Measurements from ENCODE around the gene CCR1. TPM values are rescaled to one million over a fixed set of nuclear protein-coding genes. Genes with fewer than 3 reads are reported as not detected.

Gene CCR1
- total RNA-seq, 3 donors from 2014 or later = 1.8 to 10.0 (median 8.7) TPM

DNA sequence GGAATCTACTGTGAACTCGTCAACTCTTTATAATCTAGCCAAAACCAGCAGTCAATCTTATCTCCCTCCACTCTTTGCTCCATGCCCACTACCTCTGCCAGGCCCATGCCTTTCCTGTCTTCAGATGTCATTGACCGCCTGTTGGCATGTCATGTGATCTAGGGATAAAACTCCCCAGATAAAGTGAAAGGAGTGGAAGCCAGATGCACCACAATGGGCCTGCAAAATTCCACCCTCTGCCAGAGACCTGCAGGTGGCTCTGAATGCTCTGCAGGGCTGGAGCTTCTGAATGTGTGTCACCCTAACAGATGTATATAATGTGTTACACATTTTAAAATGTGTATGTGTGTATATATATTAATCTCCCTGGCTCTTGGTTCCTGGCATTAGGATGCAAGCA is 31.8 kb upstream of the CCR1 start:
- intact Hi-C loops (cut with DNase I, micrococcal nuclease) = no loop called here
- H3K9me3 ChIP-seq = no peaks in the 10 kb centered on the region
- TF ChIP-seq, protein P1, sequence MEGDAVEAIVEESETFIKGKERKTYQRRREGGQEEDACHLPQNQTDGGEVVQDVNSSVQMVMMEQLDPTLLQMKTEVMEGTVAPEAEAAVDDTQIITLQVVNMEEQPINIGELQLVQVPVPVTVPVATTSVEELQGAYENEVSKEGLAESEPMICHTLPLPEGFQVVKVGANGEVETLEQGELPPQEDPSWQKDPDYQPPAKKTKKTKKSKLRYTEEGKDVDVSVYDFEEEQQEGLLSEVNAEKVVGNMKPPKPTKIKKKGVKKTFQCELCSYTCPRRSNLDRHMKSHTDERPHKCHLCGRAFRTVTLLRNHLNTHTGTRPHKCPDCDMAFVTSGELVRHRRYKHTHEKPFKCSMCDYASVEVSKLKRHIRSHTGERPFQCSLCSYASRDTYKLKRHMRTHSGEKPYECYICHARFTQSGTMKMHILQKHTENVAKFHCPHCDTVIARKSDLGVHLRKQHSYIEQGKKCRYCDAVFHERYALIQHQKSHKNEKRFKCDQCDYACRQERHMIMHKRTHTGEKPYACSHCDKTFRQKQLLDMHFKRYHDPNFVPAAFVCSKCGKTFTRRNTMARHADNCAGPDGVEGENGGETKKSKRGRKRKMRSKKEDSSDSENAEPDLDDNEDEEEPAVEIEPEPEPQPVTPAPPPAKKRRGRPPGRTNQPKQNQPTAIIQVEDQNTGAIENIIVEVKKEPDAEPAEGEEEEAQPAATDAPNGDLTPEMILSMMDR (IDR thresholded peaks at IDR 0.05) = no peak
- H3K4me3 ChIP-seq = no peak overlapping the region
- no peak for ATAC-seq
- H3K36me3 ChIP-seq (ENCODE audit: low read depth) = no peaks in the 10 kb centered on the region
- no peaks in the 10 kb centered on the region for H3K4me1 ChIP-seq (ENCODE audit: low read depth)
- no peak for DNase-seq

DNA sequence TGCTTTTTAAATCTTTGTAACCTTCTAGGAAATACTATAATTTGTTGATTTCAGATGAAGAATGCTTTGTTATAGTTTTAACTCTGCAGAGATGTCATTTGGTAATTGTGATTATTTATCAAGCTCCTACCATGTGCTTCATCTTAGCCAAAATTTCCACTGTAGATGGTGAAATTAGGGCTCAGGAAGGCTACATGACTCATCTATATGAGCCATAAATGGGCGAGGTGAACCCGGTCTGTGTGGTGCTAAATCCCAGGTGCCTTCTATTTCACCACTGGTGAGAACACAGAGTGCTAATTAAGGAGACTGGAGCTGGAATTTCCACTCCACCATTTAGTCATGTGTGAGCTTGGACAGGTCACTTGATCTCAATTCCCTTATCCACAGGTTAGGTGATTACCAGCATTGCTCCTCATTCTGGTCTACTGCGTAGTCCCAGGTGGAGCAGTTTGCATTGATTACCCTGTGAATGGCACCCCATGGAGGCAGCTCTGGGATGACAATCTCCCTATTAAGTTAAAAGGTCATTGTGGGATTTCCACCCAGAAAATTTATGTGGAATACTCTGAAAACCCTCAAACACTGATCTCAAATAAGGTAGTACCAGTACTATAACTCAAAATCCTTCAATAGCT is 31.3 kb upstream of the CCR1 start:
- intact Hi-C loops (cut with DNase I, micrococcal nuclease) = no loop called here
- ATAC-seq (no peak), DNase-seq (no peak)
- no peaks in the 10 kb centered on the region for H3K36me3 ChIP-seq (ENCODE audit: low read depth)
- TF ChIP-seq, protein P1 (IDR thresholded peaks at IDR 0.05) = no peak
- H3K4me3 ChIP-seq = no peak overlapping the region
- H3K9me3 ChIP-seq = no peaks in the 10 kb centered on the region
- H3K4me1 ChIP-seq (ENCODE audit: low read depth) = no peaks in the 10 kb centered on the region

DNA sequence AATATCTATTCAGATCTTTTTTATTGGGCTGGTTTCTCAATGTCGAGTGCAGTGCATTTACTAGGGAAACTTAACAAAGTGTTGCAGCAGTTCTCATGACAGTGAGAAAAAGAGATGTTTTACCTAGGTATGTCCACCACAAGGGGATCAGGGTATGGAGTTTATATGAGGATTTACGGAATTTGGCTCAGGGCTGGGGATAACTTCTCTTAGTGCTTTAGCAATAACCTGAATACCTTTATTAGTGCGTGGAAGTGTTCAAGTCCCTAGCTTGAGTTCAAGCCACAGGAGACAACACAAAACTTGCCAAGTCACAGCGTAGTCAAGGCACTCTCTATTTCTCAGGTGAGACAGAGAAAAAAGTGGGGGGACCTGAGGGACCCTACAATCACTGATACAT is 30.3 kb upstream of the CCR1 start:
- intact Hi-C loops (cut with DNase I, micrococcal nuclease) = no loop called here
- ATAC-seq = no peak
- H3K4me3 ChIP-seq = no peak overlapping the region
- H3K9me3 ChIP-seq = no peaks in the 10 kb centered on the region
- H3K36me3 ChIP-seq (ENCODE audit: low read depth) = no peaks in the 10 kb centered on the region
- TF ChIP-seq, protein P1 (IDR thresholded peaks at IDR 0.05) = no peak
- H3K4me1 ChIP-seq (ENCODE audit: low read depth) = no peaks in the 10 kb centered on the region
- DNase-seq = no peak

DNA sequence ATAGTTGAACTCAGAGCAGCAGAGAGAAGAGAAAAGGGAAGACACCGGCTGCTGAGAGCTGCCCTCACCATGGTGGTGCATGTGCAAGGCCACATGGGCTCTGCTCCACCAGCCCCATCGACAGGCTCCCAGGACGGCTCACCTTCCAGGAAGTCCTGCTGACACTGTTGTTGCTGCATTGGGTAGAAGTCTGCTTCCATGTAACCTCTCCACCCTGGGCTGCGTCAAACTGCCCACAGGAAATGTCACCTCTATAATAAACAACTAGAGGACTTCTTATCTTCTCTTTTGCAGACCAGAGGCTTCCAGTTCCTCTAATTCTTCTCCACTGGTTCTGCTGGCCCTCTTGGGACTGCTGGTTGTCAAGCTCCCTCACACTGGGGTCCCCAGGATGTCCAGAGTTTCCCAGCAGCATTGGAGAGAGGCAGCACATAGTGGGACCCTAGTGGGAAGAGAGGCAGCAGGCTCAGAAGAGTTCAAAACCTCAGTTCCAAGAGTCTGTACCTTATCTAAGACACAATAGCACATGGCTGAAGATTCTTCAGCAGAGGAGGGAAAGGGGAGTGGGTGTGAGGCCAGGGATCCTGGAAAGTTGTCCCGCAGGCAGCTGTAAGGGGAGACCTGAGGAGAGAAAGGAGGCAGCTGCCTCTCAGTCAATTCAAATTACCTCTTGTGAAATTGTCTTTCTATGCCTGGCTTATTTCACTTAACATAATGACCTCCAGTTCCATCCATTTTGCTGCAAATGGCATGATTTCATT is 28.4 kb upstream of the CCR1 start:
- Histone ChIP-seq H3K4me3 (no peak overlapping the region), H3K36me3 (ENCODE audit: low read depth) (no peaks in the 10 kb centered on the region), H3K9me3 (no peaks in the 10 kb centered on the region), H3K4me1 (ENCODE audit: low read depth) (no peaks in the 10 kb centered on the region)
- TF ChIP-seq, protein P1 (IDR thresholded peaks at IDR 0.05) = no peak
- peak; percentile 30 for ATAC-seq
- no peak for DNase-seq
- intact Hi-C loops (cut with DNase I, micrococcal nuclease) = no loop called here

DNA sequence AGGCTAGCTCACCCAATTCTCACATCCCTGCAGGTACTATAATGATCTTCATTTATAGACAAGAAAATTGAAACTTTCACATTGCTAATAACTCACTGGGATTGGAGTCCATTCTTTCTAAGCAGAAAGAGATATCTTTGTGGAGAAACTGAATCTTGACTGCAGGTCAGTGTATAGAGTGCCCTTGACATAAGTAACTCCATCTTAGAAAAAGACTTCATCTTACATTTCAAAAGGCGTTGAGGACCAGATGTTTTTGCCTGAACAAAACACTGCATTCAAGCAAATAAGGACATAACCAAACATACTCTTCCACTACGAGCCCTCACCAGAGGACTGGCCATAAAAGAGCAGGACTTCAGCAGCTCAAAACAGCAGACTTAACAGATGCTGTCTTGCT is 27.3 kb upstream of the CCR1 start:
- no peaks in the 10 kb centered on the region for H3K4me1 ChIP-seq (ENCODE audit: low read depth)
- H3K9me3 ChIP-seq = no peaks in the 10 kb centered on the region
- intact Hi-C loops (cut with DNase I, micrococcal nuclease) = no loop called here
- H3K4me3 ChIP-seq = no peak overlapping the region
- DNase-seq (no peak), ATAC-seq (no peak)
- TF ChIP-seq, protein P1 (IDR thresholded peaks at IDR 0.05) = no peak
- no peaks in the 10 kb centered on the region for H3K36me3 ChIP-seq (ENCODE audit: low read depth)

All from mucosa of descending colon (tissue), 3 donors.